ENCODE data around the gene IL18R1. TPM values are rescaled to one million over a fixed set of nuclear protein-coding genes. Genes with fewer than 3 reads are reported as not detected.
A peak's percentile ranks its signal among the peaks of the same experiment; 100 is the strongest.

The IL18R1 gene
- total RNA-seq, 3 donors from 2014 or later (not counting 1 experiment from before 2014, with no cell fraction given) = 42.9 to 58.8 (median 46.7) TPM

GRCh38 chr2:102446936-102447335, 91.3 kb downstream of the IL18R1 start:
- Mint-ChIP-seq H3K9me3 (no peaks in the 10 kb centered on the region), H3K4me1 (peaks cover 20 to 22% of the 10 kb centered on the region in 2 donors), H3K27me3 (ENCODE audit: low read depth in 2 of 2) (no peaks in the 10 kb centered on the region), H3K27ac (peak overlapping the region; percentile 33 to 68), H3K4me3 (no peak overlapping the region), H3K36me3 (peaks cover 35% of the 10 kb centered on the region)
- H3K27me3 ChIP-seq (ENCODE audit: control insufficient read depth, insufficient read depth, low read length) = no peaks in the 10 kb centered on the region
- H3K4me3 ChIP-seq (ENCODE audit: low read length) = no peak overlapping the region
- intact Hi-C loops (cut with micrococcal nuclease) = loop anchor here (5.0 kb wide), 1 partner anchor 440 kb away; no protein-coding TSS in a partner anchor
- H3K9me3 ChIP-seq (ENCODE audit: control insufficient read depth, insufficient read depth, low read length) = no peaks in the 10 kb centered on the region
- TF ChIP-seq, protein P1, sequence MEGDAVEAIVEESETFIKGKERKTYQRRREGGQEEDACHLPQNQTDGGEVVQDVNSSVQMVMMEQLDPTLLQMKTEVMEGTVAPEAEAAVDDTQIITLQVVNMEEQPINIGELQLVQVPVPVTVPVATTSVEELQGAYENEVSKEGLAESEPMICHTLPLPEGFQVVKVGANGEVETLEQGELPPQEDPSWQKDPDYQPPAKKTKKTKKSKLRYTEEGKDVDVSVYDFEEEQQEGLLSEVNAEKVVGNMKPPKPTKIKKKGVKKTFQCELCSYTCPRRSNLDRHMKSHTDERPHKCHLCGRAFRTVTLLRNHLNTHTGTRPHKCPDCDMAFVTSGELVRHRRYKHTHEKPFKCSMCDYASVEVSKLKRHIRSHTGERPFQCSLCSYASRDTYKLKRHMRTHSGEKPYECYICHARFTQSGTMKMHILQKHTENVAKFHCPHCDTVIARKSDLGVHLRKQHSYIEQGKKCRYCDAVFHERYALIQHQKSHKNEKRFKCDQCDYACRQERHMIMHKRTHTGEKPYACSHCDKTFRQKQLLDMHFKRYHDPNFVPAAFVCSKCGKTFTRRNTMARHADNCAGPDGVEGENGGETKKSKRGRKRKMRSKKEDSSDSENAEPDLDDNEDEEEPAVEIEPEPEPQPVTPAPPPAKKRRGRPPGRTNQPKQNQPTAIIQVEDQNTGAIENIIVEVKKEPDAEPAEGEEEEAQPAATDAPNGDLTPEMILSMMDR (IDR thresholded peaks at IDR 0.05) = no peak
- H3K27ac ChIP-seq (ENCODE audit: low read length) = no peak overlapping the region
- 95% methylated on average over 9 of the region's 9 CpGs for whole genome bisulfite sequencing (ENCODE audit: insufficient coverage)
- DNase-seq (no peak), ATAC-seq (no peak)
- H3K36me3 ChIP-seq (ENCODE audit: control insufficient read depth, insufficient read depth, low read length) = peaks cover 86% of the 10 kb centered on the region
- H3K4me1 ChIP-seq (ENCODE audit: control insufficient read depth, insufficient read depth, low read length) = peaks cover 3% of the 10 kb centered on the region

Other genes with a start within 250 kb of the IL18R1 start
- gene IL1R1, start 213.1 kb upstream of the IL18R1 start, total RNA-seq = 1 to 10 TPM in 1 of 3 donors, under 1 TPM in 2; 0.45 to 3.1 (median 0.68) TPM
- not detected for gene IL1RL2, start 168.8 kb upstream of the IL18R1 start, total RNA-seq
- gene IL1RL1, start 44.2 kb upstream of the IL18R1 start, total RNA-seq = 10 to 100 TPM in 1 of 3 donors, 1 to 10 TPM in 1, under 1 TPM in 1; 0.49 to 68.1 (median 2.2) TPM
- gene IL18RAP, start 67.4 kb downstream of the IL18R1 start, total RNA-seq = 100 to 1,000 TPM; 136 to 309 (median 203) TPM
- under 1 TPM in 2 of 3 donors, not detected in 1; 0.19 to 0.38 TPM for gene SLC9A4, start 117.4 kb downstream of the IL18R1 start, total RNA-seq

All from natural killer cell (primary cell).